GM06990 (cell line): ENCODE measurements around the gene SH3TC1.
A peak's percentile ranks its signal among the peaks of the same experiment; 100 is the strongest.

Source experiments
- DNase-seq: peaks from one replicate; pipeline ENCODE4 v3.0.0-alpha.2; 2011; ENCODE audit not compliant: insufficient read length; ENCODE audit errors: extremely low read depth
- H3K27me3 ChIP-seq: replicated peaks from 2 replicates; pipeline ENCODE4 v1.6.0; 2011; ENCODE audit warnings: low read length; ENCODE audit not compliant: control insufficient read depth, insufficient read depth
- H3K36me3 ChIP-seq: 2 replicates; pipeline ENCODE4 v1.5.1; 2011; ENCODE audit warnings: low read length; ENCODE audit not compliant: control insufficient read depth, insufficient read depth
- H3K4me3 ChIP-seq: replicated peaks from 2 replicates; pipeline ENCODE4 v1.5.1; 2011; ENCODE audit warnings: low read depth, mild to moderate bottlenecking, control low read depth, low read length
- TF ChIP-seq, protein P1 (sequence below): IDR thresholded peaks from 2 replicates; pipeline ENCODE4 v1.5.1; 2011; ENCODE audit warnings: low read length, control low read depth, mild to moderate bottlenecking, inconsistent platforms; ENCODE audit not compliant: insufficient read depth, poor library complexity, severe bottlenecking

The SH3TC1 gene

GRCh38 chr4:8165374-8165896 lies 33.7 kb upstream of the SH3TC1 start:
- H3K4me3 ChIP-seq: no peak overlapping the region
- no peaks in the 10 kb centered on the region for H3K27me3 ChIP-seq
- no peaks in the 10 kb centered on the region for H3K36me3 ChIP-seq
- DNase-seq: no peak
- TF ChIP-seq, protein P1, sequence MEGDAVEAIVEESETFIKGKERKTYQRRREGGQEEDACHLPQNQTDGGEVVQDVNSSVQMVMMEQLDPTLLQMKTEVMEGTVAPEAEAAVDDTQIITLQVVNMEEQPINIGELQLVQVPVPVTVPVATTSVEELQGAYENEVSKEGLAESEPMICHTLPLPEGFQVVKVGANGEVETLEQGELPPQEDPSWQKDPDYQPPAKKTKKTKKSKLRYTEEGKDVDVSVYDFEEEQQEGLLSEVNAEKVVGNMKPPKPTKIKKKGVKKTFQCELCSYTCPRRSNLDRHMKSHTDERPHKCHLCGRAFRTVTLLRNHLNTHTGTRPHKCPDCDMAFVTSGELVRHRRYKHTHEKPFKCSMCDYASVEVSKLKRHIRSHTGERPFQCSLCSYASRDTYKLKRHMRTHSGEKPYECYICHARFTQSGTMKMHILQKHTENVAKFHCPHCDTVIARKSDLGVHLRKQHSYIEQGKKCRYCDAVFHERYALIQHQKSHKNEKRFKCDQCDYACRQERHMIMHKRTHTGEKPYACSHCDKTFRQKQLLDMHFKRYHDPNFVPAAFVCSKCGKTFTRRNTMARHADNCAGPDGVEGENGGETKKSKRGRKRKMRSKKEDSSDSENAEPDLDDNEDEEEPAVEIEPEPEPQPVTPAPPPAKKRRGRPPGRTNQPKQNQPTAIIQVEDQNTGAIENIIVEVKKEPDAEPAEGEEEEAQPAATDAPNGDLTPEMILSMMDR: no peak

GRCh38 chr4:8167291-8167690 lies 31.8 kb upstream of the SH3TC1 start:
- no peaks in the 10 kb centered on the region for H3K27me3 ChIP-seq
- no peaks in the 10 kb centered on the region for H3K36me3 ChIP-seq
- no peak for DNase-seq
- H3K4me3 ChIP-seq: no peak overlapping the region
- TF ChIP-seq, protein P1: no peak

- Histone ChIP-seq H3K36me3 (no peaks in the 10 kb centered on the region), H3K27me3 (no peaks in the 10 kb centered on the region), H3K4me3 (no peak overlapping the region)
- DNase-seq: no peak
- TF ChIP-seq, protein P1: no peak
Observed at GRCh38 chr4:8167815-8168214, 31.3 kb upstream of the SH3TC1 start.

GRCh38 chr4:8168232-8168631 lies 30.9 kb upstream of the SH3TC1 start:
- H3K4me3 ChIP-seq: no peak overlapping the region
- H3K36me3 ChIP-seq: no peaks in the 10 kb centered on the region
- H3K27me3 ChIP-seq: no peaks in the 10 kb centered on the region
- TF ChIP-seq, protein P1: peak; percentile 13
- no peak for DNase-seq

- Histone ChIP-seq H3K27me3 (no peaks in the 10 kb centered on the region), H3K36me3 (no peaks in the 10 kb centered on the region), H3K4me3 (no peak overlapping the region)
- TF ChIP-seq, protein P1: no peak
- no peak for DNase-seq
Observed at GRCh38 chr4:8168832-8169598, 30.1 kb upstream of the SH3TC1 start.
